GM23248 (cell line): ENCODE data around the gene CYB561A3. TPM values are rescaled to one million over a fixed set of nuclear protein-coding genes. Genes with fewer than 3 reads are reported as not detected.

Source experiments
- DNase-seq: peaks from one replicate; pipeline ENCODE4 v3.0.0-alpha.2; 2015
- H2AFZ ChIP-seq: fragments of 200-600 bp; sonication (generic); 2 replicates; pipeline ENCODE4 v1.6.1; 2016; ENCODE audit warnings: antibody characterized with exemption
- H3F3A ChIP-seq: fragments of 200-600 bp; sonication (generic); 2 replicates; pipeline ENCODE4 v1.6.1; 2016; ENCODE audit warnings: mild to moderate bottlenecking, antibody characterized with exemption, mixed run types; ENCODE audit not compliant: insufficient read depth
- H3K27ac ChIP-seq: fragments of 200-600 bp; sonication (generic); 2 replicates; pipeline ENCODE4 v1.5.1; 2016; ENCODE audit warnings: mild to moderate bottlenecking
- H3K27me3 ChIP-seq: fragments of 200-600 bp; sonication (generic); replicated peaks from 2 replicates; pipeline ENCODE4 v1.6.1; 2016; ENCODE audit warnings: mild to moderate bottlenecking; ENCODE audit not compliant: insufficient read depth
- H3K36me3 ChIP-seq: fragments of 200-600 bp; sonication (generic); 2 replicates; pipeline ENCODE4 v1.6.1; 2016; ENCODE audit warnings: low read depth, mild to moderate bottlenecking
- H3K4me1 ChIP-seq: fragments of 200-600 bp; sonication (generic); 2 replicates; pipeline ENCODE4 v1.6.1; 2016; ENCODE audit warnings: mild to moderate bottlenecking; ENCODE audit not compliant: insufficient read depth
- H3K4me2 ChIP-seq: fragments of 200-600 bp; sonication (generic); one replicate; pipeline ENCODE4 v1.6.1; 2016; ENCODE audit warnings: mild to moderate bottlenecking; ENCODE audit not compliant: unreplicated experiment
- H3K4me3 ChIP-seq: fragments of 200-600 bp; sonication (generic); 2 replicates; pipeline ENCODE4 v1.5.1; 2016; ENCODE audit warnings: mild to moderate bottlenecking
- H3K79me2 ChIP-seq: fragments of 200-600 bp; sonication (generic); 2 replicates; pipeline ENCODE4 v1.6.1; 2016; ENCODE audit warnings: mild to moderate bottlenecking; ENCODE audit not compliant: insufficient read depth
- H3K9ac ChIP-seq: fragments of 200-600 bp; sonication (generic); 2 replicates; pipeline ENCODE4 v1.6.1; 2016; ENCODE audit warnings: mild to moderate bottlenecking
- H3K9me2 ChIP-seq: fragments of 200-600 bp; sonication (generic); 2 replicates; pipeline ENCODE4 v1.6.1; 2016; ENCODE audit warnings: mixed run types, mild to moderate bottlenecking, moderate library complexity; ENCODE audit not compliant: insufficient read depth
- H3K9me3 ChIP-seq: fragments of 200-600 bp; sonication (generic); one replicate; pipeline ENCODE4 v1.6.1; 2017; ENCODE audit warnings: low read depth
- H4K20me1 ChIP-seq: fragments of 200-600 bp; sonication (generic); 2 replicates; pipeline ENCODE4 v1.6.0; 2016; ENCODE audit not compliant: insufficient read depth
- EZH2 ChIP-seq: fragments of 200-600 bp; sonication (generic); IDR thresholded peaks from 2 replicates; pipeline ENCODE4 v1.6.1; 2018; ENCODE audit warnings: antibody characterized with exemption, mild to moderate bottlenecking; ENCODE audit not compliant: insufficient read depth, poor library complexity, severe bottlenecking
- EZH2phosphoT487 ChIP-seq: fragments of 200-600 bp; sonication (generic); IDR thresholded peaks from 2 replicates; pipeline ENCODE4 v1.6.1; 2018; ENCODE audit warnings: antibody characterized with exemption, moderate library complexity, mild to moderate bottlenecking, low read depth; ENCODE audit not compliant: insufficient read depth
- WGBS, 2 experiments: methylation state at CpG; one replicate each; pipeline ENCODE4 v1.1.6; 2015 to 2017; ENCODE audit warnings: low lambda C conversion rate in 2 of 2, low coverage in 1 of 2; ENCODE audit errors: missing lambda C conversion rate in 2 of 2; 5-methylcytosine and 5-hydroxymethylcytosine counted together
- in situ Hi-C: fragments of 300-500 bp; cut with MboI; formaldehyde crosslinking; loops from 2 replicates; pipeline ENCODE4 v1.15.0; 2020
- polyA plus RNA-seq: library from polyadenylated mRNA; unstranded; fragments of >200 nt; fragmentation: Nextera tagmentation; extraction: Ambion mirVana; gene quantifications from 2 replicates; pipeline ENCODE4 v1.2.1, GENCODE V29; 2016
- total RNA-seq: library from RNA; depleted of rRNA; stranded (reverse); fragments of >200 nt; shearing (Covaris generic); gene quantifications from 2 replicates; pipeline ENCODE4 v1.2.3, GENCODE V29; 2014

Gene CYB561A3
- total and polyA plus RNA-seq, 2 experiments from 2014 or later: 42.9 to 49.0 TPM

DNA sequence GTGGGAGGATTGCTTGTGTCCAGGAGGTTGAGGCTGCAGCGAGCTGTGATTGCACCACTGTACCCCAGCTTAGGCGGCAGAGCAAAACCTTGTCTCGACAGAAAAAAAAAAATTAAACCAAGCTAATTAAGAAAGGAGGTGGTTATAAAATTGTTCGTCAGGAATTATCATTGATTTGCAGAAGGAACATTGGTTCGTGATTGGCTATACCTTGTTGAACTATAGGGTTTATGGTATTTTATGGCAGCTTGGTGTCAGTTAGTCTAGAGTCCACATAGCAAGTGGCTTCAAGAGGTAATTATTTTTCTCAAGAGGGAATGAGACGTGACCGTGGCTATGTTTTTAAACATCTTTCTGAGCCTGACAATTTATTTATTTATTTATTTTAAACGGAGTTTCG lies 19.2 kb upstream of the CYB561A3 start:
- Histone ChIP-seq H3K79me2 (no peaks in the 10 kb centered on the region), H3K9ac (no peak overlapping the region), H3K27ac (no peak overlapping the region), H3K9me3 (no peaks in the 10 kb centered on the region), H3K36me3 (peaks cover 2% of the 10 kb centered on the region; the same call in 1 of the 2 replicates), H3K9me2 (no peaks in the 10 kb centered on the region), H3K27me3 (no peaks in the 10 kb centered on the region), H3K4me1 (peaks cover 26% of the 10 kb centered on the region), H3K4me2 (no peak overlapping the region), H2AFZ (no peak overlapping the region), H3K4me3 (no peak overlapping the region), H4K20me1 (no peaks in the 10 kb centered on the region), H3F3A (peaks cover 40% of the 10 kb centered on the region)
- 94 to 97% methylated on average over 9 of the region's 9 CpGs for WGBS, 2 experiments
- in situ Hi-C loops: loop anchor here (10.0 kb wide), 1 partner anchor 116 kb away; no protein-coding TSS in a partner anchor
- DNase-seq: no peak
- TF ChIP-seq EZH2phosphoT487 (no peak), EZH2 (no peak)

DNA sequence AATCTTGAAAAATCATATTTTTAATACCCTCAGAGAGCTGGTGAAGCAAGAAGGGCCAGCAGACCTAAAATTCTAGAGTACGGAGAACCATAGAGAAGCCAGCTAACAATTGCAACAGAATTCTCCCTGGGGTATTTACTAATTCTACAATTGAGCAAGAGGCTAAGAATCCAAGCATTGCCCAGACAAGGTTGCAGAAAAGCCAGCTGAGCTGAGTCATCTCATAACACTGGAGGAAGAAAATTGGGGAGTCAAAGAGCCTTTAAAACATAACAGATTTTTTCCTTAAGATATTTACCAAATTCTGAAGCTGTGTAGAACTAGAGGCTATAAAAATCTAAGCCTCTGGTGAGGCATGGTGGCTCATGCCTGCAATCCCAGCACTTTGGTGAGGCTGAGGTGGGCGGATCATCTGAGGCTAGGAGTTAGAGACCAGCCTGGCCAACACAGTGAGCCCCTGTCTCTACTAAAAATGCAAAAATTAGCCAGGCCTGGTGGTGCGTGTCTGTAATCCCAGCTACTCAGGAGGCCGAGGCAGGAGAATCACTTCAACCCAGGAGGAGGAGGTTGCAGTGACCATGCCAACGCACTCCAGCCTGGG lies 17.1 kb upstream of the CYB561A3 start:
- H3K9me3 ChIP-seq: no peaks in the 10 kb centered on the region
- no peaks in the 10 kb centered on the region for H3K79me2 ChIP-seq
- H3K4me3 ChIP-seq: peak overlapping the region; percentile 45
- H3K4me1 ChIP-seq: peaks cover 26% of the 10 kb centered on the region
- H3K4me2 ChIP-seq: peak overlapping the region; percentile 74
- no peaks in the 10 kb centered on the region for H3K27me3 ChIP-seq
- in situ Hi-C loops: no loop called here
- WGBS, 2 experiments: 8 to 10% methylated on average over 5 of the region's 5 CpGs
- peaks cover 7% of the 10 kb centered on the region; the same call in 1 of the 2 replicates for H3K36me3 ChIP-seq
- H2AFZ ChIP-seq: peak overlapping the region; percentile 27
- H4K20me1 ChIP-seq: no peaks in the 10 kb centered on the region
- H3K9ac ChIP-seq: peak overlapping the region; percentile 68
- H3F3A ChIP-seq: peaks cover 40% of the 10 kb centered on the region
- H3K27ac ChIP-seq: peak overlapping the region; percentile 92
- DNase-seq: peak; percentile 99
- H3K9me2 ChIP-seq: no peaks in the 10 kb centered on the region
- TF ChIP-seq EZH2: no peak
- TF ChIP-seq EZH2phosphoT487: no peak

DNA sequence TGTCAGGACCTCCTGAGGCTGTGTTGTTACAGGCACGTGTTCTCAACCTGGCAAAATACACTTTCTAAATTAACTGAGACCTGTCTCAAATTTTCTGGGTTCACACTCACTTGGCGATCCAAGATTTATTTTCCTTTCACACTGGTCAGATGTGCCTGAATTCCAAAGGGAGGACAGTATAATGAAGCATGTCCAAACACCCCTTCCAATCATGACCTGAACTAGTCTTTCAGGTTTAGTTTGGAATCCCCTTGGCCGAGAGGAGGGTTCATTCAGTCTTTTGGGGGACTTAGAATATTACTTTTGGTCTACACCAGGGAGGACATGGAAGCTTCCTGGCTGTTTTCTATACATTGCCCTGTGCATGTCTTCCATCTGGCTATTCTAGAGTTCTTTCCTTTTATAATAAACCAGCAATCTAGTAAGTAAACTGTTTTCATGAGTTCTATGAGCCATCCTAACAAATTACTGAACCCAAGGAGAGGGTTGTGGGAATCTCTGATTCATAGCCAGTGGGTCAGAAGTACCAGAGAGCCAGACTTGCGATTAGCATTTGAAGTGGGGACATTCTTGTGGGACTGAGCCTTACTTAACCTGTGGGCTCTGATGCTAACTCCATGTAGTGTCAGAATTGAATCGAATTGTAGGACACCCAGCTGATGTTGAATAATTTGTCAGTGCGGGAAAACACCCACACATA lies 15.9 kb upstream of the CYB561A3 start:
- Histone ChIP-seq H3K27ac (peak overlapping the region; percentile 92), H3K4me2 (peak overlapping the region; percentile 73)
- in situ Hi-C loops: no loop called here

DNA sequence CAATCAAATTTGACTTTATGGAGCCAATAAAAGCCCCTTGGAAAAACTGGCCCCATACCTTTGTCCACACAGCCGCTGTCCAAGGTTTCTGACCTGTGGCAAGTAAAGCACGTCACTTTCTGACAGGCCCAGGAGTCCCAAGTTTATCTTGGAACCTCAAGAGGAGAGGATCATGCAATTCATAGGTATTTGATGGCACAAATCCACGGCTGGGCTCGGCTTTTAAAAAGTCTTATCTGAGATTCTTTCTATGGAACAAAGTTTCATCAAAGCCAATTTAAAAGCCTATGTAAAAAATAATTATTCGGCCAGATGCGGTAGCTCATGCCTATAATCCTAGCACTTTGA lies 14.1 kb upstream of the CYB561A3 start:
- H3K79me2 ChIP-seq: no peaks in the 10 kb centered on the region
- no peak overlapping the region for H2AFZ ChIP-seq
- no peak overlapping the region for H3K27ac ChIP-seq
- no peak for DNase-seq
- in situ Hi-C loops: no loop called here
- H3K36me3 ChIP-seq: peaks cover 16% of the 10 kb centered on the region; the same call in 1 of the 2 replicates
- no peaks in the 10 kb centered on the region for H3K9me2 ChIP-seq
- H3K4me1 ChIP-seq: peaks cover 26% of the 10 kb centered on the region
- H3K4me2 ChIP-seq: no peak overlapping the region
- WGBS, 2 experiments: 95 to 99% methylated on average over 6 of the region's 6 CpGs
- H3K9me3 ChIP-seq: no peaks in the 10 kb centered on the region
- H3K9ac ChIP-seq: no peak overlapping the region
- peaks cover 40% of the 10 kb centered on the region for H3F3A ChIP-seq
- no peak overlapping the region for H3K4me3 ChIP-seq
- H4K20me1 ChIP-seq: no peaks in the 10 kb centered on the region
- H3K27me3 ChIP-seq: no peaks in the 10 kb centered on the region
- TF ChIP-seq EZH2 (no peak), EZH2phosphoT487 (no peak)

More for the DNA sequence above, 15.9 kb upstream of the CYB561A3 start:
- 65 to 68% methylated on average over 6 of the region's 6 CpGs for WGBS, 2 experiments
- no peaks in the 10 kb centered on the region for H3K9me3 ChIP-seq
- peaks cover 14% of the 10 kb centered on the region; the same call in 1 of the 2 replicates for H3K36me3 ChIP-seq
- peak; percentile 80 for DNase-seq
- peaks cover 40% of the 10 kb centered on the region for H3F3A ChIP-seq
- no peaks in the 10 kb centered on the region for H4K20me1 ChIP-seq
- TF ChIP-seq EZH2: no peak
- no peak for TF ChIP-seq EZH2phosphoT487
- no peak overlapping the region for H3K4me3 ChIP-seq
- H3K9me2 ChIP-seq: no peaks in the 10 kb centered on the region
- peaks cover 26% of the 10 kb centered on the region for H3K4me1 ChIP-seq
- no peaks in the 10 kb centered on the region for H3K79me2 ChIP-seq
- no peak overlapping the region for H2AFZ ChIP-seq
- H3K27me3 ChIP-seq: no peaks in the 10 kb centered on the region
- peak overlapping the region; percentile 62 for H3K9ac ChIP-seq
